ENCODE measurements around the gene TAF1. TPM values are rescaled to one million over a fixed set of nuclear protein-coding genes. Genes with fewer than 3 reads are reported as not detected.

Gene TAF1
- total and polyA plus RNA-seq, 2 of the 8 experiments (the other 6 are each of a cell fraction or from before 2014, with no cell fraction given) = 6.3 to 30.2 TPM

DNA sequence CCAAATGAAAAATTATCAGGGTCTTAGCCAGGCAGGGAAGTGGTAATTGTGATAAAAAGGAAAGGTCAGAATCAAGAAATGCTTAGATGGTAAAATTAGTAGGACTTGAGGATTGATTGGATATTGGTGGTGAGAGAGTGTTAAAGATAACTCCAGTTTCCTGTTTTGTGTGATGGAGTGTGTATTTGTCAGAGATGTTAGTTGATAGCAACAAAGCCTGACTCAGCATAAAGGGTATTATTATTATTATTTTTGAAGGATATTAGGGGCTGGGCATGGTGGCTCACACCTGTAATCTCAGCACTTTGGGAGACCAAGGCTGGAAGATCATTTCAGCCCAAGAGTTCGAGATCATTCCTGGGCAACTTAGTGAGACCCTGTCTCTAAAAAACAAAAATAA is 143.1 kb downstream of the TAF1 start:
- no peaks in the 10 kb centered on the region for H3K36me3 ChIP-seq (ENCODE audit: control insufficient read depth in 2 of 4, insufficient read depth in 4 of 4, low read length in 3 of 4)
- no peak overlapping the region for H3K27ac ChIP-seq (ENCODE audit: low read depth, low read length)
- no peak overlapping the region for H2BK15ac ChIP-seq (ENCODE audit: low read length)
- no peaks in the 10 kb centered on the region for H3K23me2 ChIP-seq (ENCODE audit: low read depth, low read length)
- ChIA-PET CTCF (ENCODE audit: partially characterized antibody) (no interaction called here), POLR2A (ENCODE audit: partially characterized antibody) (no interaction called here)
- H3K56ac ChIP-seq (replicated peaks; ENCODE audit: insufficient read length, low read depth, low read length) = no peak overlapping the region
- H3K4me1 ChIP-seq (replicated peaks in 1 of 4; ENCODE audit: control insufficient read depth in 3 of 4, insufficient read depth in 4 of 4, low read length in 3 of 4) = no peaks in the 10 kb centered on the region
- H3K27me3 ChIP-seq (replicated peaks in 1 of 4; ENCODE audit: control insufficient read depth in 3 of 4, extremely low read depth in 1 of 4, insufficient read depth in 3 of 4, low read length in 3 of 4) = no peaks in the 10 kb centered on the region
- H2BK20ac ChIP-seq (ENCODE audit: low read length) = no peak overlapping the region
- FAIRE-seq = no peak
- H2BK12ac ChIP-seq (ENCODE audit: low read depth, low read length) = no peak overlapping the region
- no peak overlapping the region for H3K23ac ChIP-seq (ENCODE audit: insufficient read length)
- no peak overlapping the region for H3K4me3 ChIP-seq (ENCODE audit: extremely low read depth in 1 of 4, insufficient read depth in 2 of 4, low read depth in 3 of 4, low read length in 4 of 4)
- H3K79me2 ChIP-seq (ENCODE audit: control insufficient read depth in 1 of 2, insufficient read depth in 2 of 2, low read length in 2 of 2) = no peaks in the 10 kb centered on the region
- no peak overlapping the region for H2AK5ac ChIP-seq (ENCODE audit: low read depth, low read length)
- H4K5ac ChIP-seq (ENCODE audit: insufficient read length, low read depth, low read length) = no peak overlapping the region
- H3K9ac ChIP-seq (replicated peaks in 1 of 4; ENCODE audit: extremely low read depth in 1 of 4, low read depth in 3 of 4, low read length in 3 of 4) = no peak overlapping the region
- no peak overlapping the region for H2BK5ac ChIP-seq (ENCODE audit: low read depth, low read length)
- no peak overlapping the region for H2AFZ ChIP-seq (ENCODE audit: low read length)
- H3K18ac ChIP-seq (ENCODE audit: extremely low read depth, low read length) = no peak overlapping the region
- no peak overlapping the region for H4K91ac ChIP-seq (replicated peaks; ENCODE audit: insufficient read length, low read length)
- no peak overlapping the region for H4K8ac ChIP-seq (ENCODE audit: extremely low read depth, insufficient read depth, low read length)
- H3K14ac ChIP-seq (ENCODE audit: insufficient read length) = no peak overlapping the region
- H3K9me3 ChIP-seq (ENCODE audit: insufficient read depth in 2 of 2, low read depth in 1 of 2, low read length in 1 of 2) = no peaks in the 10 kb centered on the region
- WGBS, 2 experiments (ENCODE audit: extremely low coverage in 1 of 2, insufficient coverage in 1 of 2, insufficient read length in 1 of 2, insufficient replicate concordance in 2 of 2, low coverage in 1 of 2, low lambda C conversion rate in 2 of 2, missing lambda C conversion rate in 1 of 2) = 82% methylated on average over 1 of the region's 1 CpG; no CpG with 5 or more reads in 1 of the 2 experiments
- H4K20me1 ChIP-seq (replicated peaks in 1 of 2; ENCODE audit: control insufficient read depth in 1 of 2, insufficient read depth in 2 of 2, low read length in 2 of 2) = no peaks in the 10 kb centered on the region
- no peak for TF ChIP-seq KDM4A (IDR thresholded peaks at IDR 0.05; ENCODE audit: low read depth, low read length, severe bottlenecking)
- TF ChIP-seq SIRT6 (IDR thresholded peaks at IDR 0.05; ENCODE audit: low read length) = no peak
- TF ChIP-seq JUN (IDR thresholded peaks at IDR 0.05; ENCODE audit: low read depth, low read length) = no peak
- TF ChIP-seq, protein P1, sequence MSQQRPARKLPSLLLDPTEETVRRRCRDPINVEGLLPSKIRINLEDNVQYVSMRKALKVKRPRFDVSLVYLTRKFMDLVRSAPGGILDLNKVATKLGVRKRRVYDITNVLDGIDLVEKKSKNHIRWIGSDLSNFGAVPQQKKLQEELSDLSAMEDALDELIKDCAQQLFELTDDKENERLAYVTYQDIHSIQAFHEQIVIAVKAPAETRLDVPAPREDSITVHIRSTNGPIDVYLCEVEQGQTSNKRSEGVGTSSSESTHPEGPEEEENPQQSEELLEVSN (IDR thresholded peaks at IDR 0.05) = no peak
- TF ChIP-seq SP4 (IDR thresholded peaks at IDR 0.05; ENCODE audit: low read length) = no peak
- no peaks in the 10 kb centered on the region for H3K79me1 ChIP-seq (ENCODE audit: low read depth, low read length)
- no peak overlapping the region for H3K4me2 ChIP-seq (ENCODE audit: insufficient read depth in 1 of 2, low read depth in 2 of 2, low read length in 2 of 2)
- H2BK120ac ChIP-seq (replicated peaks; ENCODE audit: low read depth, low read length) = no peak overlapping the region
- DNase-seq (ENCODE audit: low read depth in 1 of 2, low spot score in 2 of 2) = no peak
- no peak overlapping the region for H3K4ac ChIP-seq (replicated peaks; ENCODE audit: insufficient read length, low read depth, low read length)

Data from H1 (cell line).